GM21423 (cell line): ENCODE results near the gene CD3E.

ENCODE experiments used
- ATAC-seq: cut with Tn5 transposase; IDR thresholded peaks from one replicate; pipeline ENCODE4 v1.9.1; 2021; ENCODE audit warnings: mild to moderate bottlenecking, moderate library complexity; ENCODE audit not compliant: unreplicated experiment

The CD3E gene

DNA sequence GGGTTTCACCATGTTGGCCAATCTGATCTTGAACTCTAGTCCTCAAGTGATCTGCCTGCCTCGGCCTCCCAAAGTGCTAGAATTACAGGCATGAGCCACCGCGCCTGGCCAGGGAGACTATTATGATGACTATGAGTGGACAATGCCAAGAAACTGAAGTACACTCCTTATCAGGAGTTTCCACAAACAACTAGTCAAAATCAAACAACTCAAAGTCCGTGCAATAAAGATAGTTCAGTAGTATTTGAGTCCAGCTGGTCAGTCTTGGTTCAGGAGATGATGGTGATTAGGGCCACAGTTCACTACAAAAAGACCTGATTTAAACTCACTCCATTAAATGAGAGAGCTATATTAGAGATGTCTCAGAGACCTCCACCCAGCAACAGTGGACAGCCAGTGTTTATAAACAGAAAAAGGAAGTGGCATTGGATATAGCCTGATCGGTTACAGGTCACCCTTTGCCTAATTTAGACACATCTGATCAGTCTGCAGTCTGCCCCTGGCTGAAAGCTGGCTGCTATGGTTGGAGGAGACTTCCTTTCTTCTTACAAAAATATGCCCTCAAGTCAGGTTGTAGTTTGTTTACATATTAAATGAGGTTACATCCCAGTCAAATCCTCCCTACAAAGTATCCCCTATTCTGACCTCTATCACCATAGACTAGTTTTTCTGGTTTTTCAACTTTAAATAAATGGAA lies 17.0 kb downstream of the CD3E start:
- no peak for ATAC-seq

DNA sequence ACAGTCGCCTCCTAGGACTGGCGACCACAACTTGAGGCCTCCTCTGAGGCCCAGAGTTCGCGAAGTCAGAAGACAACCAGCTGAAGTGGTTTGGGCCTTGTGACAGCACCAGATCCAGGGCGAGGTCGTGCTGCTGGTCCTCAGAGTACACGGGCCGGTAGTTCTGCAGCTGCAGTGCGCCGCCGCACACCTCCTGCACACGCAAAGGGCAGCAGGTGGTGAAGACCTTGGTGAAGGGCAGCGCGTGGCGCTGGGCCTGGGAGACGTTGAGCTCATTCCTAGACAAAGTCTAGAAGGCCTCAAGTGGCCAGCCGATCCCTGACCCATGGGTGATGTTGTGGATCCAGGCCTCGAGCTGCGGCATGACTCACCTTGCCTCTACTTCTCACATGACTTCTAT lies 18.2 kb downstream of the CD3E start:
- no peak for ATAC-seq

DNA sequence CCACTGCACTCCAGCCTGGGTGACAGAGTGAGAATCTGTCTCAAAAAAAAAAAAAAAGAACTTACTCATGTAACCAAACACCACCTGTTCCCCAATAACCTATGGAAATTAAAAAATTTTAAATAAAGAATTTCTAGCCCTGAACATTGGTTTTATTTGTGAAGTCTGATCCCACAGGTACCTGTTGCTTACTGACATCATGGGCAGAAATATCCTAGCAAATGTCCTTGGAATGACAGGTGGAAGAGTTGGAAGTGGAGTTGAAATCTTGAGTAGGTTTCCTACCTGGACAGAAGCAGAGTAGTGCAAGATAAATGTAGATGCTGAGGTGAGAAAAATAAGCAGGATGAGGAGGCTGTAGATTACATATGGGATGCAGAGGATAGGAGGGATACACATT lies 20.8 kb downstream of the CD3E start:
- no peak for ATAC-seq

DNA sequence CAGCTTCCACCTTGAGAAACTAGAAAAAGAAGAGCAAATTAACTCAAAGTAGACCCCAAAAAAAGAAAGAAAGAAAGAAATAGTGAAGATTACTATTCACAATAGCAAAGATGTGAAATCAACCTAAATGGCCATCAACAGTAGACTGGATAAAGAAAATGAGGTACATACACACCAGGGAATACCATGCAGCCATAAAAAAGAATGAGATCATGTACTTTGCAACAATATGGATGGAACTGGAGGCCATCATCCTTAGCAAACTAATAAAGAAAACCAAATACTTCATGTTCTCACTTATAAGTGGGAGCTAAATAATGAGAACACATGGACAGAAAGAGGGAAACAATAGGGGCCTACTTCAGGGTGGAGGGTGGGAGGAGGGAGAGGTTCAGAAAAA lies 24.2 kb downstream of the CD3E start:
- ATAC-seq: no peak

DNA sequence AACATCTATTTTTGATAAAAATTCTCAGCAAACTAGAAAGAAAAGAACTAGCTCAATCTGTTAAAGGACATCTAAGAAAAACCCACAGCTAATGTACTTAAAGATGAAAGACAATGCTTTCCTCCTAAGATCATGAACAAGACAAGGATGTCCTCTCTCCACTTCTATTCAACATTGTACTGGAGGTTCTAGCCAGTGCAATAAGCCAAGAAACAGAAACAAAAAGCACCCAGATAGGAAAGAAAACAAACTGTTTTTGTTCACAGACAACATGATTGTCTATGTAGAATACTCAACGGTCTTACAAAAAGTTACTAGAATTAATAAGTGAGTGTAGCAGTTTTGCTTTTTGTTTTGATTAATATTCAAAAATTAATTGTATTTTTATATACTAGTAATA lies 30.2 kb downstream of the CD3E start:
- no peak for ATAC-seq

DNA sequence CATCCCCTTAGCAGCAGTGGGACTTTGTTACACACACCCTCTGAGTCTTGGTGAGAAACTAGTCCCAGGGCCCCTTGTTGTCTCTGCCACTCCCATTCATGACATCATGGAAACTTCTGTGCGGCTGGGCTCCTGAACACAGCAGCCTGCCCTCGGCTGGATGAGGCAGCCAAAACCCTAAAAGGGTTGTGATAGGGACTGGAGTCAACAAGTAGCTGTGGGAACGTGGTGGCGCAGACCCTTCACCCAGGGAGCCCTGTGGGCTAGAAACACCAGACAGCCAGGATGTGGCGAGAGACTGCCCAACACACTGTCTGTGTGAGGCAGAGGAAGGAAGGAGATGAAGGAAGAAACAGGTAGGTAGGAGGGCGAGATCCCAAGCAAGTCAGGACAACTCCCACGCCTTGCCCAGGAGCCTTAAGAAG lies 34.1 kb downstream of the CD3E start:
- ATAC-seq: no peak

DNA sequence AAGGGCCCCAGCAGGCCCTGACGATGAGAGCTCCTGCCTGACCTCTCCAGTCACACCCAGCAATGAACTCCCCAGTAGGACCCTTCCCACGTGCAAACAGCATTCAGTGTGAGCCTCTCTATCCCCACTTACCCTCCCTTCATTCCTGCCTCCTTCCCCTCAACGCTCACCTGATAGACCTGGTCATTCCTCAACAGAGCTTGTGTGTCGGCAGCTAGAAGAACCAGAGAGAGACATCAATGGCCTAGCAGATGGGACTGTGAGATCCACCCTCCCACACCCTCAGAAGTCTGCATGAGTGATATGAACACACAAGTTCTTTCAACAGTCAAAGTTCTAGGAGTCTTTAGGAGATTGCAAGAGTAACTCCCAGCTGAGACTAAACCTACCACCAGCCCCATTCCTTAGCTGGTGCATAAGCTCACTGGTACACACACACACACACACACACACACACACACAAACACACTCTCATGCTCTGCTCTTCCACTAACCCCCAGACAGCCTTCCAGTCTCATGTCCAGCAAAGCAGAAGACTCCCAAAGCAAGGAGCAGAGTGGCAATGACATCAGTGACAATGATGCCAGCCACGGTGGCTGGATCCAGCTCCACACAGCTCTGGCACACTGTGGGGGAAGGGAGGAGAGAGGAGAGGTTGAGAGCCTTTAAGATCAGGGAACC lies 34.9 kb downstream of the CD3E start:
- ATAC-seq: no peak

DNA sequence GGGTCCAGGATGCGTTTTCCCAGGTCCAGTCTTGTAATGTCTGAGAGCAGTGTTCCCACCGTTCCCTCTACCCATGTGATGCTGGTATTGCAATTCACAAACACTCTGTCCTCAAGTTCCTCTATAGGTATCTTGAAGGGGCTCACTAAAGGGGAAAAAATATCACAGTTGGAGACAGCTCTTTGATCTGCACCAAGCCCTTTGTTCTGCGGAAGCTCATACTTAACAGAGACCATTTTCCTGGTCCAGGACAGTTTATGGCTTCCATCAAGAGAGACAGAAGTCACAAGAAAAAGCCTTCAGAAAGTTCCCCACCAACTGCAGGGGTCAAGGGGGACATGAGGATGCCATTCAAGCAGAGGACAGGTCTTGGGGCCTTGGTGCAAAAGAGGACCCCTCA lies 35.9 kb downstream of the CD3E start:
- ATAC-seq: no peak

DNA sequence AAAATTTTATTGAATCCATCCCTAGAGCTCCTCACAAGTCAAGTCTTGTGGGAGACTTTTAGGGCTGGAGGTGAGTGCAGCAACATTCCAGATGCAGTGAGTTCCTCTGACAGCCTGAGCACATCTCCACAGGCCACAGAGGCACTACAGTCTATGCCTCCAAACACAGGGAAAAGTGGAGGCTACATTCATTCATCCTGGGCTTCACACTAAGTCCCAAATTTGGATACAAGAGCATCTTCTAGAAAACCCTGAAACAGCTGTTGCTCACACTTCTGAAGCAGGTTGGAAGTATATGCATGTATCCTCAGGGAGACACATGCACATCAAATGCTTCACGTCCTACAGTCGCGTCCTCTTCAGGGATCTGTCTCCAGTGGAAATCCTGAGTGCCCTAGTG lies 36.7 kb downstream of the CD3E start:
- ATAC-seq: no peak

DNA sequence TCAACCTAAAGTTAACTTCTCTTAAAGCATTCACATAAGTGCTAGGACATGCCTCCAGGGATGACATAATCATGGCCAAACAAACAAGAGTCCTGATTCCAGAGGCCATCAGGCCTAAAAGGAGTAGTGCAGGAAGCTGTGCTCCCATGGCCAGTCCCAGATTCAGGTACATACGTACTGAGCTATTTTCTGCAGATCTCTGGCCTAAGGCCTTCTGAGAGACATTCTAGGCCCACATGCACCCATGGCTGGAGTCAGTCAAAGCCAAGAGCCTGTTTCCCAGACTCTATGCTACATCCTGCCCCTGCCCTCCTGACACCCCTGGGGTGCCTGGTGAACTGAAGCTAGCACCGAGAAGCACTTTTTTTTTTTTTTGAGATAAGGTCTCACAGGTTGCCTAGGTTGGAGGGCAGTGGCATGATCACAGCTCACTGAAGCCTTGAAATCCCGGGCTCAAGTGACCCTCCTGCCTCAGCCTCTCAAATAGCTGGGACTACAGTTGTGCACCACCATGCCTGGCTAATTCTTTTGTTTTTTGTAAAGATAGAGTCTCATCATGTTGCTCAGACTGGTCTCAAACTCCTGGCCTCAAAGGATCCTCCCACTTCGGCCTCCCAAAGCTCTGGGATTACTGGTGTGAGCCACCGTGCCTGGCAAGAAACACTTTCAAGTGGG lies 37.4 kb downstream of the CD3E start:
- no peak for ATAC-seq

DNA sequence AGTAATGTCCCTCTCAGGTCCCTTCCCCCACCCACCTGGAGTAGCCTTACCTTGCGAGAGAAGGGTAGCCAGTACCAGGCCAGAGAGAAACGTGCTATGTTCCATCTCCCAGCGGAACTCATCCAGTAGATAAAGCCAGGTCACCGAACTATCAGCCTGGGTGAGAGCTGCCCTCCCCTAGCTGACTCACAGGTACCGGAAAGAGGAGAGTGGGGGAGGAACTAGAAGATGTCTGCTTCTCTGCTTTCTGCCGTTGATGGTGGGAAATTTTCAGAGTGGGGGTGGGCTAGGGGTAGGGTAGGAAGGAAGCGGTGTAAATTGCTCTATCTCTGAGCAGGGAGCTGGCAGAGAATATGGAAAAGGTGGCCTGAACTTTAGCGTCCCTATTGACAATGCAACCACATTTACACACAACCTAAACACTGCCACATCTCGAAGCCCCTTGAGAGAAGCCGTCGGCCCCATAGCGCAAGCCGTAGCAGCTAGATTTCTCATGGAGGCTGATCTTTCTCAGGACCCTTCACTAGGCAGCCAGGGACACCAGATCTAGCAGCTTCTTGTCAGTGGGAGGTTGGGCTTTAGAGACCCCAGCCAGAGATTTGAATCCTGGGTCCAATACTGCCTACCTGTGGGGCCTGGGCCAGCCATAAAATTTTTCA lies 38.1 kb downstream of the CD3E start, which contains the start of gene CD3D:
TSS of gene CD3D (minus strand) at position 203 of the 659 bp plus-strand sequence. CDS start at position 105, 98 bp downstream.
- ATAC-seq: no peak

DNA sequence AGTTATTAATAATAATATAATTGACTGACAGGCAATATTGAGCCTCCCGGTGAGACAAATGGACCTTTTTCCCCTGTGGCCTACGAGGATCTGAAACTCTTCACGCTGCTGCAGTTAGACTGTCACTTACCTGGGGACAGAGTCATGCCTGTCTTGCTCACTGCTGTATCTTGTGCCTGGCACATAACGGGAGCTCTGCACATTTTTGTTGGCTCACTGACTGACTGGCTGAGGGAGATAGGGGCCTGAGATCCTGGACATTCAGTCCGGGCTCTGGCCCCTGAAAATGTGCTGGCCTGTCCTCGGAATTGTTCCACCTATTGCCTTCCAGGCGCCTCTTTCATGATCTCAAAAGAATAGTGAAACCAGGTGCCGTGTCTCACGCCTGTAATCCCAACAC lies 38.7 kb downstream of the CD3E start:
- no peak for ATAC-seq

DNA sequence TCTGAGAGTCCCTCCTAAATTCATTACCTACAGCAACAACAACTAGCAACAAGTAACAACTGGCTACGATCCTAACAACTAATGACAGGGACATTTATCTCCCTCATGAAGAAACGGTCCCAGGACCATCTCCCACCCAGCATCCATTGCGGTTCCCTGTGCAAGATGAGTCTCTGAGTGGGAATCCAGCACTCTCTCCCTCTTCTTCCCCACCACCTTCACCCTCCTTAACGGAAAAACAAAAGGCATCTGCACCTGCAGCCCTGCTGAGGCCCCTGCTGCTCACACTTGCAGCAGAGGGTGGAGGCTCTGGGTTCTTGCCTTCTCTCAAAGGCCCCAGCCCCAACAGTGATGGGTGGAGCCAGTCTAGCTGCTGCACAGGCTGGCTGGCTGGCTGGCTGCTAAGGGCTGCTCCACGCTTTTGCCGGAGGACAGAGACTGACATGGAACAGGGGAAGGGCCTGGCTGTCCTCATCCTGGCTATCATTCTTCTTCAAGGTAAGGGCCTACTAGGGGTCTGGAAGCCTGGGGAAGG lies 39.5 kb downstream of the CD3E start, which contains the start of gene CD3G:
TSS of gene CD3G (plus strand) at position 364 of the 535 bp plus-strand sequence. CDS start at position 444, 80 bp downstream.
- no peak for ATAC-seq

DNA sequence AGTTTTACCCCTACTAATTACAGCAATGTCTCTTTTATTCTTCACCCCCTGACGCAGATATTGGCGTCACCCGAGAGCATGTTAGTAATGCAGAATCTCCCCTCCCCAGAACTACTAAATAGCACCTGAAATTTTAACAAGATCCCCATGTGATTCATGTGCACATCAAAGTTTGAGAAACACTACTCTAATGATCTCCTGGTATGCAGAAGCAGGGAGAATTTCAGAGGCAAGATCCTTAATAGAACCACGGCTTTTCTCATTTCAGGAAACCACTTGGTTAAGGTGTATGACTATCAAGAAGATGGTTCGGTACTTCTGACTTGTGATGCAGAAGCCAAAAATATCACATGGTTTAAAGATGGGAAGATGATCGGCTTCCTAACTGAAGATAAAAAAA lies 44.9 kb downstream of the CD3E start:
- ATAC-seq: no peak

DNA sequence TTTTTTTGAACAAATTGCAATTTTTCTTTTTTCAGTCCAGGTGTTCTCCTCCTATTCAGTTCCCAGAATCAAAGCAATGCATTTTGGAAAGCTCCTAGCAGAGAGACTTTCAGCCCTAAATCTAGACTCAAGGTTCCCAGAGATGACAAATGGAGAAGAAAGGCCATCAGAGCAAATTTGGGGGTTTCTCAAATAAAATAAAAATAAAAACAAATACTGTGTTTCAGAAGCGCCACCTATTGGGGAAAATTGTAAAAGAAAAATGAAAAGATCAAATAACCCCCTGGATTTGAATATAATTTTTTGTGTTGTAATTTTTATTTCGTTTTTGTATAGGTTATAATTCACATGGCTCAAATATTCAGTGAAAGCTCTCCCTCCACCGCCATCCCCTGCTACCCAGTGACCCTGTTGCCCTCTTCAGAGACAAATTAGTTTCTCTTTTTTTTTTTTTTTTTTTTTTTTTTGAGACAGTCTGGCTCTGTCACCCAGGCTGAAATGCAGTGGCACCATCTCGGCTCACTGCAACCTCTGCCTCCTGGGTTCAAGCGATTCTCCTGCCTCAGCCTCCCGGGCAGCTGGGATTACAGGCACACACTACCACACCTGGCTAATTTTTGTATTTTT lies 48.7 kb downstream of the CD3E start:
- no peak for ATAC-seq

DNA sequence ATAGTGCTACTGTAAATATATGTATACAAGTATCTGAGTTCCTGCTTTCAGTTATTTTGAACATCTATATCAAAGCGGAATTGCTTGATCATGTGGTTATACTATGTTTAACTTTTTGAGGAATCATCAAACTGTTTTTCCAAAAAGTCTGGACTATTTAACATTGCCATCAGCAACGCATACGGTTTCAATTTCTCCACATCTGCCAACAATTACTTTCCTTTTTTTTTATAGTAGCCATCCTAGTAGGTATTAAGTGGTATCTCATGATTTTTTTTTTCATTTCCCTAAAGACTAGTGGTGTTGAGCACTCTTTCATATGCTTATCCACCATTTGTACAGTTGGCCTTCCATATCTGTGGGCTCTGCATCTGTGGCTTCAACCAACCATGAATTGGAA lies 53.5 kb downstream of the CD3E start:
- no peak for ATAC-seq

DNA sequence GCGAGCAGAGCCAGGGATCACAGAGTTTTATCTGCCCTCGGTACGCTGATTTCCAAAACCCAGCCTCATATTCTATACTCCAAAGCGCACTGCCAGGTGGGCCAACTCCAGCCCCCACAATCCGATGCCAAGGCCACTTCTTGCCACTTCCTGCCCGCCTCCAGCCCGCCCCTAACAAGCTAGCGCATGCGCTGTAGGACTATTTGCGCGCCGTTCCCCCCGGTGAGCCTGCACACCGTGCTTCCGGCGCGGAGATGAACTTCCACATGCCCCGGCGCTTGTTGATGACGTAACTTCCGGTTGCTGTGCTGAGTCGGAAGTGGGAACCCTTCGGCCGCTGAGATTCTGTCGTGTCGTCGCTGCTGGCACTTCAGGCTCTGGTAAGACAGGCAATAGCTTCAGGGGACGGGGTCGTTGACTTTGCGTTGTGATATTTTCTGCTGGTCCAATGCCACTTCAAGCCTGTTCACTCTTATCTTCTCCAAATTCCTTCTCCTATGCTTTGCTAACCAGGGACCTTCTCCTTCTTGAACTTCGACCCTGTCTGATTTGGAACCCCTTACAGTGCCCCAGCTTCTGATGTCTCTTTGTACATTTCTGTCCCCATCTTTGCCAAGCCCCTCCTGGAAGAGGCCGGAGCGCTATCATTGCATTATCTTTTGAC lies 54.9 kb downstream of the CD3E start, which contains the start of gene UBE4A:
TSS of gene UBE4A (plus strand) at position 306 of the 664 bp plus-strand sequence. CDS start 5,481 bp downstream, outside the sequence.
- ATAC-seq: peak; percentile 79

DNA sequence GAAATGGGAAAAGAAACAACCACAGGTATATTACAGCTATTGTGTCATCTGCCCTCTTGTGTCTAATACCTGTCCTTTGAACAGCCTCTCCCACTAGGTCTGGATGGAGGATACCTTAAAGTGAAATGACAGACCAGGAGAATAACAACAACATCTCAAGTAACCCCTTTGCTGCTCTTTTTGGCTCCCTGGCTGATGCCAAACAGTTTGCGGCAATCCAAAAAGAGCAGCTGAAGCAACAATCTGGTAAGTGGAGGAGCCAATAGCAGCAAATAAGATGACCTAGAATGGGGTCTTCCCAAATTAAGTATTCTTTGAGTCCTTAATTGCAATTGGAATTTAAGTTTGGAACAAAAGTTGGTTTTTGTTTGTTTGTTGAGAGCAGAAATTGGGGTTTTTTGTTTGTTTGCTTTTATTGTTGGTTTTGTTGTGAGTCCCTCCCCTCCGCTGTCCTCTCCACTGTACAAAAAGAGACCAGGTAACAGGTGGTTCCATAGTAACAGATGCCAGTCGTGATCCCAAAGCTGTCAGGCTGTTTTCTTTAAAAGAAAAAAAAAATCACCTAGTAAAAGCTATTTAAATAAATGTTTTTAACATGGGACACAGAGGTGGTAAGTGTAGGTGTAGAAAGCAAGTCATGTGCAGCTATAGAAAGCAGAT lies 60.6 kb downstream of the CD3E start:
- ATAC-seq: no peak
